ENCODE measurements around the gene IGFN1.

DNA sequence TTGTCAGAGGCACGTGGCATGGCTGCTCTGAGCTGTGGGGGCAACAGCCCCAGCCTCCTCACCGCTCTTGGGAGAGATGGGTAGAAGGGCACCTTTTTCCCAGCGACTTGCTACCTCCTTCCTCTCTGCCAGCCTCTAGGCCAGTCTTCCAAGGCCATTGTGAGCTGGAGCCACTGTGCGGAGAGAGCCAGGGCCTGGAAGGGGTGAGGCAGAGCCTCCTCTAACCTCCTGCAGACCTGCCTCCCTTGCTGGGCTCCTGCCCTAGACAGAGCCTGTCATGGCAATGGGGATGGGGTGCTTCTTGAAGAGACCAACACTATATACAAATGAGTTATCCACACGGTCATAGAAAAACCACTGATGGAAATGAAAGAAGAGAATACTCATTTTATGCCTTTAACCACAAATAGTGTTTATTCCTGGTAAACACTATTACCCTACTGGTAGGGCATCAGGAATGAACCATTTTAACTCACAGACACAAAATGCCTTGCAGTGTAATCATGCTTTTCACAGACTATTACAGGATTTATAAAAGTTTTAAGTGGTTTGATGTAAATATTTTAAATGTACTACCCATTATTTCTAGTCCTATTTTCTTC, 5.0 kb upstream of the IGFN1 start:
- TF ChIP-seq CTCF (IDR thresholded peaks at IDR 0.05) (no peak), POLR2A (IDR thresholded peaks at IDR 0.05) (no peak)
